Measurements from ENCODE around the gene TSPAN9.

DNA sequence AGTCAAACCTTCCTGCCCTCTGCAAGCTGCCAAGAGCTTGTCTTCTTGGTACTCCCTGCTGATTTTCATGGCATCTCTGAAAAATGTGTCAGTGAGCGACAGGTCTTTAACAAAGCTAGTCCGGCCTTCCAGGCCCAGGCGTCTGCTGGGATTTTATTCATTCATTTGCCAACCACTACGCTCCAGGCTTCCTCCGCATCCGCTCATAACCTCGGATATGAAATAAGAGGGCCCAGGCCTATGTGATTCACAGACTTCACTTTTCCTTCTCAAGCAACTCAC, 13.8 kb downstream of the TSPAN9 start:
- TF ChIP-seq, protein P1, sequence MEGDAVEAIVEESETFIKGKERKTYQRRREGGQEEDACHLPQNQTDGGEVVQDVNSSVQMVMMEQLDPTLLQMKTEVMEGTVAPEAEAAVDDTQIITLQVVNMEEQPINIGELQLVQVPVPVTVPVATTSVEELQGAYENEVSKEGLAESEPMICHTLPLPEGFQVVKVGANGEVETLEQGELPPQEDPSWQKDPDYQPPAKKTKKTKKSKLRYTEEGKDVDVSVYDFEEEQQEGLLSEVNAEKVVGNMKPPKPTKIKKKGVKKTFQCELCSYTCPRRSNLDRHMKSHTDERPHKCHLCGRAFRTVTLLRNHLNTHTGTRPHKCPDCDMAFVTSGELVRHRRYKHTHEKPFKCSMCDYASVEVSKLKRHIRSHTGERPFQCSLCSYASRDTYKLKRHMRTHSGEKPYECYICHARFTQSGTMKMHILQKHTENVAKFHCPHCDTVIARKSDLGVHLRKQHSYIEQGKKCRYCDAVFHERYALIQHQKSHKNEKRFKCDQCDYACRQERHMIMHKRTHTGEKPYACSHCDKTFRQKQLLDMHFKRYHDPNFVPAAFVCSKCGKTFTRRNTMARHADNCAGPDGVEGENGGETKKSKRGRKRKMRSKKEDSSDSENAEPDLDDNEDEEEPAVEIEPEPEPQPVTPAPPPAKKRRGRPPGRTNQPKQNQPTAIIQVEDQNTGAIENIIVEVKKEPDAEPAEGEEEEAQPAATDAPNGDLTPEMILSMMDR (IDR thresholded peaks at IDR 0.05) = no peak
- no peak for TF ChIP-seq POLR2A (IDR thresholded peaks at IDR 0.05)
